Measurements from ENCODE around the gene VKORC1L1.
"Not testable (repeated sequence)": the region's sequence is repeated elsewhere in the genome, so short reads cannot be mapped to it uniquely, and the experiment has no call there.

DNA sequence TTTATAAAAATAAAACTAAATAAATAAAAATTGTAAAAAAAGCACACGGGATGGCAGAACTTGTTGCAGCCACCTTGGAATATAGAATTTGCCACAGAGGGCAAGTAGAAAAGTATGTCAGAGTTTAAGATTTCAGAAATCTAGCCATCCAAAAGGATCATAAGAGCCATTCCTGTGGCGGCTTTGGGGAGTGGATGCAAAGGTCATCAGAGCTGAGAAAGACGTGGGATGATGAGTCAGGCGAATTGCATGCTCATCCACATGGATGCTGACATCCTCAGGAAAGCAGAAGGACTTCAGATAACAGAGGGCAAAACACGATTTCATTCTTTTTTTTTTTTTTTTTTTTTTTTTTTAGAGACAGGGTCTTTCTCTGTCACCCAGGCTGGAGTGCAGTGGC, 3.6 kb upstream of the VKORC1L1 start:
- TF ChIP-seq, protein P1, sequence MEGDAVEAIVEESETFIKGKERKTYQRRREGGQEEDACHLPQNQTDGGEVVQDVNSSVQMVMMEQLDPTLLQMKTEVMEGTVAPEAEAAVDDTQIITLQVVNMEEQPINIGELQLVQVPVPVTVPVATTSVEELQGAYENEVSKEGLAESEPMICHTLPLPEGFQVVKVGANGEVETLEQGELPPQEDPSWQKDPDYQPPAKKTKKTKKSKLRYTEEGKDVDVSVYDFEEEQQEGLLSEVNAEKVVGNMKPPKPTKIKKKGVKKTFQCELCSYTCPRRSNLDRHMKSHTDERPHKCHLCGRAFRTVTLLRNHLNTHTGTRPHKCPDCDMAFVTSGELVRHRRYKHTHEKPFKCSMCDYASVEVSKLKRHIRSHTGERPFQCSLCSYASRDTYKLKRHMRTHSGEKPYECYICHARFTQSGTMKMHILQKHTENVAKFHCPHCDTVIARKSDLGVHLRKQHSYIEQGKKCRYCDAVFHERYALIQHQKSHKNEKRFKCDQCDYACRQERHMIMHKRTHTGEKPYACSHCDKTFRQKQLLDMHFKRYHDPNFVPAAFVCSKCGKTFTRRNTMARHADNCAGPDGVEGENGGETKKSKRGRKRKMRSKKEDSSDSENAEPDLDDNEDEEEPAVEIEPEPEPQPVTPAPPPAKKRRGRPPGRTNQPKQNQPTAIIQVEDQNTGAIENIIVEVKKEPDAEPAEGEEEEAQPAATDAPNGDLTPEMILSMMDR (IDR thresholded peaks at IDR 0.05; ENCODE audit: poor library complexity, severe bottlenecking): not testable (repeated sequence)
- TF ChIP-seq EZH2 (IDR thresholded peaks at IDR 0.05; ENCODE audit: borderline replicate concordance, insufficient read depth, low read length, poor library complexity, severe bottlenecking); SMC3 (conservative IDR thresholded peaks at IDR 0.05; ENCODE audit: poor library complexity); RAD21 (conservative IDR thresholded peaks at IDR 0.05); POLR2AphosphoS5 (IDR thresholded peaks at IDR 0.05); MXI1 (conservative IDR thresholded peaks at IDR 0.05; ENCODE audit: poor library complexity, severe bottlenecking): not testable (repeated sequence)
- TF ChIP-seq, protein P2, sequence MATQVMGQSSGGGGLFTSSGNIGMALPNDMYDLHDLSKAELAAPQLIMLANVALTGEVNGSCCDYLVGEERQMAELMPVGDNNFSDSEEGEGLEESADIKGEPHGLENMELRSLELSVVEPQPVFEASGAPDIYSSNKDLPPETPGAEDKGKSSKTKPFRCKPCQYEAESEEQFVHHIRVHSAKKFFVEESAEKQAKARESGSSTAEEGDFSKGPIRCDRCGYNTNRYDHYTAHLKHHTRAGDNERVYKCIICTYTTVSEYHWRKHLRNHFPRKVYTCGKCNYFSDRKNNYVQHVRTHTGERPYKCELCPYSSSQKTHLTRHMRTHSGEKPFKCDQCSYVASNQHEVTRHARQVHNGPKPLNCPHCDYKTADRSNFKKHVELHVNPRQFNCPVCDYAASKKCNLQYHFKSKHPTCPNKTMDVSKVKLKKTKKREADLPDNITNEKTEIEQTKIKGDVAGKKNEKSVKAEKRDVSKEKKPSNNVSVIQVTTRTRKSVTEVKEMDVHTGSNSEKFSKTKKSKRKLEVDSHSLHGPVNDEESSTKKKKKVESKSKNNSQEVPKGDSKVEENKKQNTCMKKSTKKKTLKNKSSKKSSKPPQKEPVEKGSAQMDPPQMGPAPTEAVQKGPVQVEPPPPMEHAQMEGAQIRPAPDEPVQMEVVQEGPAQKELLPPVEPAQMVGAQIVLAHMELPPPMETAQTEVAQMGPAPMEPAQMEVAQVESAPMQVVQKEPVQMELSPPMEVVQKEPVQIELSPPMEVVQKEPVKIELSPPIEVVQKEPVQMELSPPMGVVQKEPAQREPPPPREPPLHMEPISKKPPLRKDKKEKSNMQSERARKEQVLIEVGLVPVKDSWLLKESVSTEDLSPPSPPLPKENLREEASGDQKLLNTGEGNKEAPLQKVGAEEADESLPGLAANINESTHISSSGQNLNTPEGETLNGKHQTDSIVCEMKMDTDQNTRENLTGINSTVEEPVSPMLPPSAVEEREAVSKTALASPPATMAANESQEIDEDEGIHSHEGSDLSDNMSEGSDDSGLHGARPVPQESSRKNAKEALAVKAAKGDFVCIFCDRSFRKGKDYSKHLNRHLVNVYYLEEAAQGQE (IDR thresholded peaks at IDR 0.05; ENCODE audit: borderline replicate concordance): not testable (repeated sequence)

Measured in neural cell (in vitro differentiated cells).